ENCODE results near the gene TNS1.

TNS1 gene

GRCh38 chr2:217912098-217913024 lies 90.4 kb downstream of the TNS1 start:
- DNase-seq (ENCODE audit: low read depth), result no peak

GRCh38 chr2:217911283-217912097 lies 91.3 kb downstream of the TNS1 start:
- no peak for DNase-seq (ENCODE audit: low read depth)

GRCh38 chr2:217910875-217911212 lies 92.0 kb downstream of the TNS1 start:
- no peak for DNase-seq (ENCODE audit: low read depth)

- no peak for DNase-seq (ENCODE audit: low read depth)
Measured at GRCh38 chr2:217909156-217909820, 93.5 kb downstream of the TNS1 start.

GRCh38 chr2:217908544-217908943 lies 94.3 kb downstream of the TNS1 start:
- no peak for DNase-seq (ENCODE audit: low read depth)

- no peak for DNase-seq (ENCODE audit: low read depth)
Measured at GRCh38 chr2:217907266-217907665, 95.5 kb downstream of the TNS1 start.

- DNase-seq (ENCODE audit: low read depth), result no peak
Measured at GRCh38 chr2:217906798-217907197, 96.0 kb downstream of the TNS1 start.

GRCh38 chr2:217905896-217906295 lies 96.9 kb downstream of the TNS1 start:
- DNase-seq (ENCODE audit: low read depth), result no peak

- DNase-seq (ENCODE audit: low read depth), result no peak
Measured at GRCh38 chr2:217905395-217905794, 97.4 kb downstream of the TNS1 start.

GRCh38 chr2:217904614-217904965 lies 98.2 kb downstream of the TNS1 start:
- DNase-seq (ENCODE audit: low read depth), result no peak

- no peak for DNase-seq (ENCODE audit: low read depth)
Measured at GRCh38 chr2:217903859-217904613, 98.8 kb downstream of the TNS1 start.

- no peak for DNase-seq (ENCODE audit: low read depth)
Measured at GRCh38 chr2:217903142-217903858, 99.5 kb downstream of the TNS1 start.

GRCh38 chr2:217902379-217903141 lies 100.2 kb downstream of the TNS1 start:
- DNase-seq (ENCODE audit: low read depth), result no peak

GRCh38 chr2:217901835-217902378 lies 100.9 kb downstream of the TNS1 start:
- DNase-seq (ENCODE audit: low read depth), result no peak

- DNase-seq (ENCODE audit: low read depth), result no peak
Measured at GRCh38 chr2:217901400-217901799, 101.4 kb downstream of the TNS1 start.

- no peak for DNase-seq (ENCODE audit: low read depth)
Measured at GRCh38 chr2:217900780-217901360, 101.9 kb downstream of the TNS1 start.

GRCh38 chr2:217900010-217900779 lies 102.6 kb downstream of the TNS1 start:
- DNase-seq (ENCODE audit: low read depth), result no peak

GRCh38 chr2:217899231-217900009 lies 103.4 kb downstream of the TNS1 start:
- no peak for DNase-seq (ENCODE audit: low read depth)

Data from T follicular helper cell (primary cell).